C4-2B (cell line): Measurements from ENCODE around the gene KHDRBS2.

Source experiments
- CTCF ChIP-seq: fragments of 450-650 bp; conservative IDR thresholded peaks from 2 replicates; pipeline ENCODE4 v1.5.1; 2017; ENCODE audit warnings: mild to moderate bottlenecking
- ZFX ChIP-seq: fragments of 450-650 bp; IDR thresholded peaks from 2 replicates; pipeline ENCODE4 v1.6.1; 2017

GRCh38 chr6:61894536-61894935 lies 391.5 kb downstream of the KHDRBS2 start:
- TF ChIP-seq CTCF (no peak), ZFX (no peak)
